ENCODE measurements around the gene ENTPD1.
"Not testable (repeated sequence)": the region's sequence is repeated elsewhere in the genome, so short reads cannot be mapped to it uniquely, and the experiment has no call there.

ENTPD1 gene

DNA sequence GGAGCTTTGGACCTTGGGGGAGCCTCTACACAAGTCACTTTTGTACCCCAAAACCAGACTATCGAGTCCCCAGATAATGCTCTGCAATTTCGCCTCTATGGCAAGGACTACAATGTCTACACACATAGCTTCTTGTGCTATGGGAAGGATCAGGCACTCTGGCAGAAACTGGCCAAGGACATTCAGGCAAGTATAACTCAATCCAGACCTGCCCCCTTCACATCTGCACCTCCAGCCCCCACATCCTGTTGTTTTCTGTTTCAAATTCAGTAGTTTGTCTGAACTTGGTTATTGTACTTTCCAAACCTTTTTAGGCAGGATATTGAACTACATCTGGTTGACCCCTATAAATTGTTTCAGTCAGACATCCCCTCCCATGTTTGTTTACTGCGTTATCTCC is 89.4 kb downstream of the ENTPD1 start:
- no peak for DNase-seq
- Mint-ChIP-seq H3K27me3 (no peaks in the 10 kb centered on the region), H3K4me3 (no peak overlapping the region), H3K9me3 (peaks cover 5 to 10% of the 10 kb centered on the region in 2 donors), H3K4me1 (peaks cover 20% of the 10 kb centered on the region), H3K27ac (peak overlapping the region; percentile 16 to 69)
- ATAC-seq = no peak

DNA sequence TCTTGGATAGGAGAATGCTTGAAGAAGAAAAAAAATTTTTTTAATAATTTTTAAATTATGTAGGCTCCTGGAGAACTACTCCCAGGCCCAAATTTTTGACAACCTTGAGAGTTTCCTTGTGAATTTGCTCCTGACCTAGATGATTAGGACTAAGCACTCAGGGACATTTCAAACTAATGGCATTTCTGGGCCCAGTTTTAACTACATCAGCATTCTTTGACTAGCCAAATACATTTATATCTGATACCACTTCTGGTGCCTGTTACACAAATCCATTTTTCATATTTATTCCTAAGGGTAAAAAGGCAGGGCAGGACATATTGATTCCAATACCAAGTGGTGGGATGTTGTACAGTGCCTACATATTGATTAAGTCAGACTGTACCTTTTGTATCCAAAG is 91.0 kb downstream of the ENTPD1 start:
- Mint-ChIP-seq H3K9me3 (peaks cover 5 to 10% of the 10 kb centered on the region in 2 donors), H3K27me3 (no peaks in the 10 kb centered on the region), H3K4me3 (no peak overlapping the region), H3K27ac (no peak overlapping the region), H3K4me1 (peaks cover 14% of the 10 kb centered on the region)
- no peak for DNase-seq
- no peak for ATAC-seq

- ATAC-seq (no peak), DNase-seq (no peak)
- Mint-ChIP-seq H3K9me3 (peaks cover 5 to 10% of the 10 kb centered on the region in 2 donors), H3K4me3 (no peak overlapping the region), H3K27ac (no peak overlapping the region), H3K4me1 (peaks cover 14% of the 10 kb centered on the region), H3K27me3 (no peaks in the 10 kb centered on the region)
These were observed 92.9 kb downstream of the ENTPD1 start for GRCh38 chr10:95848841-95849240.

GRCh38 chr10:95850791-95851190 is 94.8 kb downstream of the ENTPD1 start:
- no peak for DNase-seq
- ATAC-seq = no peak
- Mint-ChIP-seq H3K4me1 (peaks cover 4% of the 10 kb centered on the region), H3K27me3 (peaks cover 8% of the 10 kb centered on the region), H3K4me3 (no peak overlapping the region), H3K27ac (no peak overlapping the region), H3K9me3 (peaks cover 9 to 12% of the 10 kb centered on the region in 2 donors)

GRCh38 chr10:95860166-95860940 is 104.4 kb downstream of the ENTPD1 start:
- no peak for DNase-seq
- ATAC-seq = no peak
- H3K27me3 Mint-ChIP-seq = peaks cover 9% of the 10 kb centered on the region
- H3K27ac Mint-ChIP-seq = no peak overlapping the region
- H3K4me3 Mint-ChIP-seq = no peak overlapping the region
- peaks cover 5 to 7% of the 10 kb centered on the region in 2 donors for H3K9me3 Mint-ChIP-seq
- peaks cover 19% of the 10 kb centered on the region for H3K4me1 Mint-ChIP-seq

GRCh38 chr10:95861386-95861785 is 105.4 kb downstream of the ENTPD1 start:
- ATAC-seq = no peak
- Mint-ChIP-seq H3K4me3 (no peak overlapping the region), H3K9me3 (no peaks in the 10 kb centered on the region), H3K4me1 (peaks cover 24% of the 10 kb centered on the region), H3K27me3 (peaks cover under 1% of the 10 kb centered on the region), H3K27ac (peak overlapping the region in 1 of 2 donors; percentile 70)
- no peak for DNase-seq

DNA sequence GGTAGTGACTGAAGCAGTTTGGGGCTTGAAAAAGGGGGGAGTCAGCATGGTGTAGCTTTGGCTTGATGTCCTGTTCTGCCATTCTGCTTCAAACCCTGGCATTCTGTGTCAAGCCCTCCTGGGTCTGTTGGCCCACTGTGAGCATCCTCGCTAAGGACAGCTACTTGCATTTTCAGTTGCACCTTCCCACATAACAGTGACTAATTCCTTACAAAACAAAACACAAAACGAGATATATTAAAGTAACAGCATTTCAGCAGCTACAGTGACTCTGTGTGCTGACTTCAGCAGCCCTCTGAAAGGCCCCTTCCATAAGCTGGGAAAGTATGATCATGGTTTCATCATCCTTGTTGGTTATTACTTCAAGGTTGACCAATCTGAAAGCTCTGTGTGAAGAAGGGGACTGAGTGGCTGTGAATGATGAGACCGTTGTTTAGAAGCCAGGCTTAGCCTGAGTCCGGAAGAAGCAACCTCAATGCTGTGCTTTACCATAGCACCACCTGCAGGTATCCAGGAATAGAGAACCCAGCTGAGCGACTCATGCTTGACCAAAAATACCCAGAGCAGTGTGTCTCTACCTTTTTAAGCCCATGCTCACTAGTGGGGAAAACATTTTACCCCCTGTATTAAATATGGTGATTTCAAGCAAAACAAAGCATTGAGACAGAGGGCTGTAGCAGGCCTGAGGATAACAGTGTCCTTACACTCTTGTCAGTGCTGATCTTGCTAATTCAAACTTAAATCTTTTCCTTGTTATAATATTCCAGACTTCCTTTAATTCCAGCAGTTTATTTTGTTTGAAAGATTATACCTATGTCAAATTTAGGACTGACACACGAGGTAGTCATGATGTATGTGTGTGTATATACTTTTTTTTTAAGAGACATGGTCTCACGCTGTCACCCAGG is 109.2 kb downstream of the ENTPD1 start:
- ATAC-seq (peak; percentile 96), DNase-seq (peak; percentile 50 to 57)
- Mint-ChIP-seq H3K4me3 (peak overlapping the region in 1 of 2 donors; percentile 3), H3K27ac (peak overlapping the region; percentile 86 to 89), H3K4me1 (peaks cover 24% of the 10 kb centered on the region), H3K9me3 (no peaks in the 10 kb centered on the region), H3K27me3 (no peaks in the 10 kb centered on the region)

DNA sequence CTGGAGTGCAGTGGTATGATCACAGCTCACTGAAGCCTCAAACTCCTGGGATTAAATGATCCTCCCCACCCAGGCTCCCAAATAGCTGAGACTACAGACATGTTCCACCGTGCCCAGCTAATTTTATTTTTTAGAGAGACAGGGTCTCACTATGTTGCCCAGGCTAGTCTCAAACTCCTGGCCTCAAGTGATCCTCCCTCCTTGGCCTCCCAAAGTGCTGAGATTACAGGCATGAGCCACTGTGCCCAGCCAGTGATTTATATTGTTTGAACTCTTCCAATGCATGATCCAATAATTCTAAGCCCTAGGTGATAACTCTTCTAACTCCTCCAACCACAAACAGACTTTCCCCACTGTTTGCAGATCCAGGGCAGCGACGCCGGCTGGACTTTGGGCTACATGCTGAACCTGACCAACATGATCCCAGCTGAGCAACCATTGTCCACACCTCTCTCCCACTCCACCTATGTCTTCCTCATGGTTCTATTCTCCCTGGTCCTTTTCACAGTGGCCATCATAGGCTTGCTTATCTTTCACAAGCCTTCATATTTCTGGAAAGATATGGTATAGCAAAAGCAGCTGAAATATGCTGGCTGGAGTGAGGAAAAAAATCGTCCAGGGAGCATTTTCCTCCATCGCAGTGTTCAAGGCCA is 110.0 kb downstream of the ENTPD1 start:
- ATAC-seq = no peak
- H3K27ac Mint-ChIP-seq = peak overlapping the region in 1 of 2 donors; percentile 79
- H3K4me3 Mint-ChIP-seq = no peak overlapping the region
- H3K4me1 Mint-ChIP-seq = peaks cover 24% of the 10 kb centered on the region
- no peaks in the 10 kb centered on the region for H3K27me3 Mint-ChIP-seq
- no peaks in the 10 kb centered on the region for H3K9me3 Mint-ChIP-seq
- DNase-seq = no peak

DNA sequence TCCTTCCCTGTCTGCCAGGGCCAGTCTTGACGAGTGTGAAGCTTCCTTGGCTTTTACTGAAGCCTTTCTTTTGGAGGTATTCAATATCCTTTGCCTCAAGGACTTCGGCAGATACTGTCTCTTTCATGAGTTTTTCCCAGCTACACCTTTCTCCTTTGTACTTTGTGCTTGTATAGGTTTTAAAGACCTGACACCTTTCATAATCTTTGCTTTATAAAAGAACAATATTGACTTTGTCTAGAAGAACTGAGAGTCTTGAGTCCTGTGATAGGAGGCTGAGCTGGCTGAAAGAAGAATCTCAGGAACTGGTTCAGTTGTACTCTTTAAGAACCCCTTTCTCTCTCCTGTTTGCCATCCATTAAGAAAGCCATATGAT is 110.5 kb downstream of the ENTPD1 start:
- Mint-ChIP-seq H3K9me3 (no peaks in the 10 kb centered on the region), H3K27me3 (no peaks in the 10 kb centered on the region), H3K4me1 (peaks cover 24% of the 10 kb centered on the region), H3K27ac (no peak overlapping the region), H3K4me3 (no peak overlapping the region)
- ATAC-seq (no peak), DNase-seq (no peak)

DNA sequence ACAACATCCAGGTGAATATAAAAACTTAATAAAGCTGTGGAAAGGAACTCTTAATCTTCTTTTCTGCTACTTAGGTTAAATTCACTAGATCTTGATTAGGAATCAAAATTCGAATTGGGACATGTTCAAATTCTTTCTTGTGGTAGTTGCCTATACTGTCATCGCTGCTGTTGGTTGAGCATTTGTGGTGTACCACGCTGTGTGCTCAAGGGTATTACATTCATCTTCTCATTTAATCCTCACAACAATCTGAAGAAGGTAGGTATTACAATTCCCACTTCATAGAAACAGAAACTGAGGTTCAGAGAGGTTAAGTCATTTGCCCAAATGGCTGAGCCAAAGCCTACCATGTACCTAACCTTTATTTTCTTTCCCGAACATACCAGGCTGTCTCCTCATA is 111.9 kb downstream of the ENTPD1 start:
- ATAC-seq (no peak), DNase-seq (no peak)
- no peaks in the 10 kb centered on the region for H3K27me3 Mint-ChIP-seq
- no peak overlapping the region for H3K4me3 Mint-ChIP-seq
- H3K27ac Mint-ChIP-seq = no peak overlapping the region
- no peaks in the 10 kb centered on the region for H3K9me3 Mint-ChIP-seq
- H3K4me1 Mint-ChIP-seq = peaks cover 24% of the 10 kb centered on the region

- Mint-ChIP-seq H3K9me3 (peaks cover 0 to 17% of the 10 kb centered on the region in 2 donors), H3K4me3 (no peak overlapping the region), H3K4me1 (no peaks in the 10 kb centered on the region), H3K27me3 (no peaks in the 10 kb centered on the region), H3K27ac (no peak overlapping the region)
- ATAC-seq = no peak
- no peak for DNase-seq
These were observed 116.3 kb downstream of the ENTPD1 start for GRCh38 chr10:95872158-95872711.

DNA sequence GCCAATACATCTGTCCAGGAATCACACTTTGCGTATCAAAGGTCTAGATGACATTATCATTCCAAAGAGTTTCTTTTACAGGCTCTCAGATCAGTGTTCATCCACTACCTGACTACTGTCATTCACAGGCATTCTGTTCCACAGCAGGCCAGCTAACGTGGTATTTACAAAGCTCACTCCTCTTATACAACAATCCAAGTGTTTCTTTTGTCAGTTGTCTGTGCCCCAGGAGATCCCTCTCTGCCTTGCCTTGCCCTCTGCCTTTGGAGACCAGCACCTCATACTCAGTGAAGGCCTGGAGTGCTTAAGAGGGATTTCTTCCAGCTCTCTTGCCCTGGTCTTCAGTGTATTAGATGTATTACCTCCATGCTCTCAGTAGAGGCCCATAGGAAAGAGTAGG is 117.2 kb downstream of the ENTPD1 start:
- H3K27ac Mint-ChIP-seq = no peak overlapping the region
- no peak for ATAC-seq

DNA sequence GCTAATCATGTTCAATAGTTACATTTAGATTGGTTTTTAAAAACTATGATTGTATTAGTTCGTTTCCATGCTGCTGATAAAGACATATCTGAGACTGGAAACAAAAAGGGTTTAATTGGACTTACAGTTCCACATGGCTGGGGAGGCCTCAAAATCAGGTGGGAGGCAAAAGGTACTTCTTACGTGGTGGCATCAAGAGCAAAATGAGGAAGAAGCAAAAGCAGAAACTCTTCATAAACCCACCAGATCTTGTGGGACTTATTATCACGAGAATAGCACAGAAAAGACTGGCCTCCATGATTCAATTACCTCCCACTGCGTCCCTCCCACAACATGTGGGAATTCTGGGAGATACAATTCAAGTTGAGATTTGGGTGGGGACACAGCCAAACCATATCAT is 117.7 kb downstream of the ENTPD1 start:
- no peak for DNase-seq
- Mint-ChIP-seq H3K27me3 (no peaks in the 10 kb centered on the region), H3K4me3 (no peak overlapping the region), H3K9me3 (peaks cover 0 to 17% of the 10 kb centered on the region in 2 donors), H3K4me1 (no peaks in the 10 kb centered on the region), H3K27ac (no peak overlapping the region)
- ATAC-seq = no peak

More for the DNA sequence above, 117.2 kb downstream of the ENTPD1 start:
- DNase-seq = no peak
- Mint-ChIP-seq H3K4me3 (no peak overlapping the region), H3K9me3 (peaks cover 0 to 17% of the 10 kb centered on the region in 2 donors), H3K27me3 (no peaks in the 10 kb centered on the region), H3K4me1 (no peaks in the 10 kb centered on the region)

DNA sequence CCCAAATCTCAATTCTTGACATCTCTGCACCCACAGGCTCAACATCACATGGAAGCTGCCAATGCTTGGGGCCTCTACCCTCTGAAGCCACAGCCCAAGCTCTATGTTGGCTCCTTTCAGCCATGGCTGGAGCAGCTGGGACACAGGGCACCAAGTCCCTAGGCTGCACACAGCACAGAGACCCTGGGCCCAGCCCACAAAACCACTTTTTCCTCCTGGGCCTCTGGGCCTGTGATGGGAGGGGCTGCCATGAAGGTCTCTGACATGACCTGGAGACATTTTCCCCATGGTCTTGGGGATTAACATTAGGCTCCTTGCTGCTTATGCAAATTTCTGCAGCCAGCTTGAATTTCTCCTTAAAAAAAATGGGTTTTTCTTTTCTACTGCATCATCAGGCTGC is 118.8 kb downstream of the ENTPD1 start:
- H3K9me3 Mint-ChIP-seq = peaks cover 0 to 17% of the 10 kb centered on the region in 2 donors
- H3K27me3 Mint-ChIP-seq, ATAC-seq, DNase-seq, H3K4me3 Mint-ChIP-seq, H3K4me1 Mint-ChIP-seq, H3K27ac Mint-ChIP-seq: not testable (repeated sequence)

GRCh38 chr10:95876756-95877155 is 120.8 kb downstream of the ENTPD1 start:
- no peaks in the 10 kb centered on the region for H3K4me1 Mint-ChIP-seq
- no peak overlapping the region for H3K27ac Mint-ChIP-seq
- no peak overlapping the region for H3K4me3 Mint-ChIP-seq
- H3K27me3 Mint-ChIP-seq = no peaks in the 10 kb centered on the region
- H3K9me3 Mint-ChIP-seq = peaks cover 0 to 17% of the 10 kb centered on the region in 2 donors
- ATAC-seq (no peak), DNase-seq (no peak)

Measured in stimulated activated naive CD8-positive, alpha-beta T cell treated with anti-CD3 and anti-CD28 coated beads, Interleukin-15, amount 100 ng/mL, for 72 hours (primary cell).